GM12878 (cell line): ENCODE data around the gene NPR1. TPM values are rescaled to one million over a fixed set of nuclear protein-coding genes. Genes with fewer than 3 reads are reported as not detected.

ENCODE experiments used
- ATAC-seq: fragments of 200-7000 bp; cut with Tn5 transposase; 3 replicates; pipeline ENCODE4 v1.9.1; 2020; ENCODE audit warnings: mild to moderate bottlenecking, moderate library complexity
- BruUV-seq: library from RNA; stranded (reverse); fragments of 400-500 nt; replicated peaks from 2 replicates; lab custom pipeline; 2021; lab: Mats Ljungman, UMichigan
- CTCF ChIA-PET: fragments of 300-600 bp; sonication (Branson Sonifier 250); formaldehyde crosslinking; extraction: SDS; loops from one replicate; lab custom pipeline; 2021; ENCODE audit warnings: inconsistent platforms; lab: Yijun Ruan, JAX
- POLR2A ChIA-PET: fragments of 350-600 bp; formaldehyde crosslinking; extraction: SDS; loops from one replicate; lab custom pipeline; 2021; ENCODE audit warnings: inconsistent platforms; lab: Charles Lee
- RAD21 ChIA-PET: fragments of 300-600 bp; sonication (Branson Sonifier 250); formaldehyde crosslinking; loops from one replicate; lab custom pipeline; 2023; ENCODE audit warnings: antibody characterized with exemption; ENCODE audit not compliant: unreplicated experiment; lab: Charles Lee
- SMC1A ChIA-PET: fragments of 300-600 bp; sonication (Branson Sonifier 250); formaldehyde crosslinking; loops from one replicate; lab custom pipeline; 2023; ENCODE audit not compliant: unreplicated experiment, uncharacterized antibody; lab: Charles Lee
- DNase-seq: peaks from one replicate; pipeline ENCODE4 v3.0.0-alpha.2; 2011; ENCODE audit warnings: low read depth, low spot score
- FAIRE-seq: peaks from 3 replicates; lab custom pipeline; 2011; peaks lifted over from hg19 to GRCh38; lab: Jason Lieb, UNC
- H2AFZ ChIP-seq: 2 replicates; pipeline ENCODE4 v1.6.0; 2011; ENCODE audit warnings: low read depth, low read length, control low read depth; ENCODE audit not compliant: control insufficient read depth
- H3K27ac ChIP-seq: 2 replicates; pipeline ENCODE4 v1.5.1; 2011; ENCODE audit warnings: control low read depth; ENCODE audit not compliant: control insufficient read depth, insufficient read depth
- H3K27me3 ChIP-seq, 2 experiments: replicated peaks in 1 of 2; 2 replicates each; pipeline versions ENCODE4 v1.6.0 to v1.6.1; 2011; ENCODE audit warnings: low read length in 1 of 2; ENCODE audit not compliant: control insufficient read depth in 2 of 2, insufficient read depth in 2 of 2
- H3K36me3 ChIP-seq, 2 experiments: 2 replicates each; pipeline ENCODE4 v1.5.1; 2011; ENCODE audit warnings: low read length in 1 of 2; ENCODE audit not compliant: control insufficient read depth in 2 of 2, insufficient read depth in 2 of 2
- H3K4me1 ChIP-seq: 2 replicates; pipeline ENCODE4 v1.6.1; 2011; ENCODE audit warnings: mild to moderate bottlenecking, low read length, moderate library complexity, mixed read lengths; ENCODE audit not compliant: control insufficient read depth, insufficient read depth
- H3K4me2 ChIP-seq: 2 replicates; pipeline ENCODE4 v1.6.0; 2011; ENCODE audit warnings: control low read depth; ENCODE audit not compliant: control insufficient read depth, insufficient read depth
- H3K4me3 ChIP-seq: fragments of 200-600 bp; sonication (generic); 2 replicates; pipeline ENCODE4 v1.5.1; 2016
- H3K79me2 ChIP-seq: 2 replicates; pipeline ENCODE4 v1.6.0; 2011; ENCODE audit warnings: low read length; ENCODE audit not compliant: control insufficient read depth, insufficient read depth
- H3K9ac ChIP-seq: 2 replicates; pipeline ENCODE4 v1.8.0; 2011; ENCODE audit warnings: low read length, control low read depth, mixed read lengths; ENCODE audit not compliant: control insufficient read depth, insufficient read depth
- H3K9me3 ChIP-seq: replicated peaks from 3 replicates; pipeline ENCODE4 v1.5.1; 2011; ENCODE audit warnings: mild to moderate bottlenecking, low read length; ENCODE audit not compliant: control insufficient read depth, insufficient read depth
- H4K20me1 ChIP-seq: 2 replicates; pipeline ENCODE4 v1.6.0; 2011; ENCODE audit not compliant: control insufficient read depth, insufficient read depth
- BCL3 ChIP-seq: IDR thresholded peaks from 2 replicates; pipeline ENCODE4 v1.6.1; 2011; ENCODE audit warnings: borderline replicate concordance, low read depth, mild to moderate bottlenecking, moderate library complexity, low read length; ENCODE audit not compliant: insufficient read depth, poor library complexity, severe bottlenecking
- BMI1 ChIP-seq: fragments of 450-650 bp; IDR thresholded peaks from 2 replicates; pipeline ENCODE4 v1.6.1; 2016; ENCODE audit warnings: mild to moderate bottlenecking, moderate library complexity, borderline replicate concordance
- EED ChIP-seq: sonication (generic); IDR thresholded peaks from 2 replicates; pipeline ENCODE4 v1.6.1; 2016; ENCODE audit warnings: antibody characterized with exemption, low read depth
- EP300 ChIP-seq, 2 experiments: fragments of 150-350 bp in 1 of 2; IDR thresholded peaks; 2 replicates each; pipeline ENCODE4 v1.6.1; 2011 to 2012; ENCODE audit warnings: low read depth in 2 of 2, low read length in 2 of 2, borderline replicate concordance in 1 of 2, improper control_type of control experiment in 1 of 2, inconsistent platforms in 1 of 2; ENCODE audit not compliant: control insufficient read depth in 1 of 2
- FOXK2 ChIP-seq: fragments of 450-650 bp; IDR thresholded peaks from 2 replicates; pipeline ENCODE4 v1.6.1; 2017; ENCODE audit warnings: mild to moderate bottlenecking, moderate library complexity
- IKZF2 ChIP-seq, 2 experiments: fragments of 450-650 bp; IDR thresholded peaks; 2 replicates each; pipeline ENCODE4 v1.6.1; 2017; ENCODE audit warnings: mild to moderate bottlenecking in 2 of 2, moderate library complexity in 2 of 2
- KLF5 ChIP-seq: fragments of 450-650 bp; IDR thresholded peaks from 2 replicates; pipeline ENCODE4 v1.6.1; 2014; ENCODE audit warnings: mild to moderate bottlenecking; ENCODE audit not compliant: partially characterized antibody
- NR2C2 ChIP-seq: IDR thresholded peaks from 2 replicates; pipeline ENCODE4 v1.6.1; 2011; ENCODE audit warnings: borderline replicate concordance, low read depth; ENCODE audit not compliant: control insufficient read depth, insufficient read length
- PAX8 ChIP-seq: fragments of 450-650 bp; IDR thresholded peaks from 2 replicates; pipeline ENCODE4 v1.6.1; 2017; ENCODE audit warnings: mild to moderate bottlenecking, moderate library complexity
- RCOR1 ChIP-seq: conservative IDR thresholded peaks from 2 replicates; pipeline ENCODE4 v1.6.1; 2012; ENCODE audit warnings: low read depth, low read length, improper control_type of control experiment
- SPI1 ChIP-seq: IDR thresholded peaks from 2 replicates; pipeline ENCODE4 v1.6.1; 2011; ENCODE audit warnings: low read depth, mild to moderate bottlenecking, low read length, moderate library complexity, borderline replicate concordance; ENCODE audit not compliant: insufficient read depth
- USF1 ChIP-seq: IDR thresholded peaks from 2 replicates; pipeline ENCODE4 v1.6.1; 2011; ENCODE audit warnings: borderline replicate concordance, low read depth, mild to moderate bottlenecking, moderate library complexity, mixed read lengths, low read length; ENCODE audit not compliant: insufficient read depth; ENCODE audit errors: extremely low read length
- in situ Hi-C: fragments of 300-500 bp; cut with MboI; formaldehyde crosslinking; loops from 9 replicates; pipeline ENCODE4 v1.14.3; 2018; ENCODE audit warnings: mixed read lengths
- intact Hi-C: fragments of 100-400 bp; cut with micrococcal nuclease; formaldehyde crosslinking; loops from one replicate; pipeline ENCODE4 v1.14.2; 2022; ENCODE audit not compliant: unreplicated experiment
- polyA plus RNA-seq, 11 experiments: library from polyadenylated mRNA; depleted of rRNA in 4 of 11; unstranded in 6 of 11; stranded (reverse) in 5 of 11; fragments of >200 nt; fragmentation: Nextera tagmentation in 4 of 11; fragmentation: Illumina TruSeq in 1 of 11; extraction: Ambion mirVana in 4 of 11; extraction: Trizol in 1 of 11; gene quantifications; 1 replicate in 1 of 11; 2 replicates in 10 of 11; pipeline versions ENCODE4 v1.2.1 to v1.2.3, GENCODE V29; 2011 to 2016; ENCODE audit warnings: inconsistent platforms in 2 of 11, missing spikeins in 2 of 11, low read depth in 1 of 11
- total RNA-seq, 4 experiments: library from RNA; depleted of rRNA in 3 of 4; stranded (reverse); fragments of >200 nt in 3 of 4; fragmentation: Illumina TruSeq in 1 of 4; extraction: Trizol in 1 of 4; gene quantifications; 2 replicates each; pipeline versions ENCODE4 v1.2.1 to v1.2.3, GENCODE V29; 2013 to 2021
- TF ChIP-seq, protein P1 (sequence below): fragments of 450-650 bp; formaldehyde crosslinking; IDR thresholded peaks from 2 replicates; pipeline ENCODE4 v1.5.0; 2022; ENCODE audit warnings: mild to moderate bottlenecking, missing genetic modification characterization
- TF ChIP-seq, protein P2 (sequence below): IDR thresholded peaks from 2 replicates; pipeline ENCODE4 v1.6.1; 2012; ENCODE audit warnings: low read depth, low read length, improper control_type of control experiment
- TF ChIP-seq, protein P3 (sequence below): IDR thresholded peaks from 2 replicates; pipeline ENCODE4 v1.6.1; 2011; ENCODE audit warnings: mild to moderate bottlenecking, low read depth, low read length, moderate library complexity; ENCODE audit not compliant: insufficient replicate concordance

Gene NPR1
- total and polyA plus RNA-seq, 10 of the 15 experiments (the other 5 are each of a cell fraction or from before 2014, with no cell fraction given), result 0.09 to 2.1 (median 0.28) TPM; not detected in 1

- no peak for TF ChIP-seq BCL3
- TF ChIP-seq EP300 (IDR thresholded peaks at IDR 0.05; ENCODE audit: borderline replicate concordance in 1 of 2, control insufficient read depth in 1 of 2, low read depth in 2 of 2, low read length in 2 of 2), result no peak
- no peak for TF ChIP-seq KLF5
- TF ChIP-seq NR2C2, result no peak
- no peak for TF ChIP-seq USF1
Observed at GRCh38 chr1:153643100-153643499, 35.4 kb upstream of the NPR1 start (continued).

DNA sequence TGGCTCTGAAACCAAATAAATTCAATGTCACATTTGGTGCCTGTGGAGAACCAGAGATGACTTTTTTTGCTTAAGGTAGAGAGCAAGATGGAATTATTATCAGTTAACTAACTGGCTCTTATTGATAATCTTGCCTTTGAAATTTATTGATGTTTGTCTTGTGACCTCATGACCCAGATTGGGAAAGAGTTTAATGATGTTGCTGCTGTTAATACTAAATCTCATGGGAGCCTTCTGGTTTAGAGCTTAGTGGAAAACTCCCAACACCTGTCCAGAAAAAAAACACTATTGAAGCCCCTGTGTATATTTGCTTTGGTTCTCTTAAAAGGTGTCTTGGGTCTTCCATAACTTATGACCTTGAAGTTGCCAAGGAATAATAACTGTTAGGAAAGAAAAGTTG is 34.7 kb upstream of the NPR1 start:
- H3K9me3 ChIP-seq, result no peaks in the 10 kb centered on the region
- POLR2A ChIA-PET, result interaction anchor here (1.4 to 6.7 kb wide), 3 partner anchors 9 to 320 kb away, joined by 4 to 35 read pairs (median 4); partner anchors contain the start of genes CHTOP and SLC39A1
- no peak for DNase-seq
- no peaks in the 10 kb centered on the region for H4K20me1 ChIP-seq
- TSS peak; percentile 0 for BruUV-seq
- H3K36me3 ChIP-seq, result peaks cover 14 to 54% of the 10 kb centered on the region in 2 experiments
- no peak for FAIRE-seq
- SMC1A ChIA-PET, result interaction anchor here (0.7 to 2.1 kb wide), 8 partner anchors 9 to 71 kb away, joined by 3 to 13 read pairs (median 4); partner anchors contain the start of genes CHTOP and ILF2
- ATAC-seq, result no peak
- no peak overlapping the region for H3K4me2 ChIP-seq
- in situ Hi-C loops, result no loop called here
- intact Hi-C loops, result no loop called here
- CTCF ChIA-PET, result interaction anchor here (0.5 to 3.8 kb wide), 9 partner anchors 9 to 133 kb away, joined by 3 to 20 read pairs (median 5); partner anchors contain the start of gene S100A13
- no peak overlapping the region for H3K27ac ChIP-seq
- H2AFZ ChIP-seq, result no peak overlapping the region
- no peaks in the 10 kb centered on the region for H3K27me3 ChIP-seq
- RAD21 ChIA-PET, result interaction anchor here (0.8 to 1.4 kb wide), 4 partner anchors 10 to 72 kb away, joined by 3 to 5 read pairs (median 4); partner anchors contain the start of gene CHTOP
- H3K79me2 ChIP-seq, result peaks cover 2% of the 10 kb centered on the region
- no peak for TF ChIP-seq PAX8
- TF ChIP-seq EED, result no peak
- TF ChIP-seq IKZF2 (IDR thresholded peaks at IDR 0.05), result no peak
- TF ChIP-seq, protein P1, sequence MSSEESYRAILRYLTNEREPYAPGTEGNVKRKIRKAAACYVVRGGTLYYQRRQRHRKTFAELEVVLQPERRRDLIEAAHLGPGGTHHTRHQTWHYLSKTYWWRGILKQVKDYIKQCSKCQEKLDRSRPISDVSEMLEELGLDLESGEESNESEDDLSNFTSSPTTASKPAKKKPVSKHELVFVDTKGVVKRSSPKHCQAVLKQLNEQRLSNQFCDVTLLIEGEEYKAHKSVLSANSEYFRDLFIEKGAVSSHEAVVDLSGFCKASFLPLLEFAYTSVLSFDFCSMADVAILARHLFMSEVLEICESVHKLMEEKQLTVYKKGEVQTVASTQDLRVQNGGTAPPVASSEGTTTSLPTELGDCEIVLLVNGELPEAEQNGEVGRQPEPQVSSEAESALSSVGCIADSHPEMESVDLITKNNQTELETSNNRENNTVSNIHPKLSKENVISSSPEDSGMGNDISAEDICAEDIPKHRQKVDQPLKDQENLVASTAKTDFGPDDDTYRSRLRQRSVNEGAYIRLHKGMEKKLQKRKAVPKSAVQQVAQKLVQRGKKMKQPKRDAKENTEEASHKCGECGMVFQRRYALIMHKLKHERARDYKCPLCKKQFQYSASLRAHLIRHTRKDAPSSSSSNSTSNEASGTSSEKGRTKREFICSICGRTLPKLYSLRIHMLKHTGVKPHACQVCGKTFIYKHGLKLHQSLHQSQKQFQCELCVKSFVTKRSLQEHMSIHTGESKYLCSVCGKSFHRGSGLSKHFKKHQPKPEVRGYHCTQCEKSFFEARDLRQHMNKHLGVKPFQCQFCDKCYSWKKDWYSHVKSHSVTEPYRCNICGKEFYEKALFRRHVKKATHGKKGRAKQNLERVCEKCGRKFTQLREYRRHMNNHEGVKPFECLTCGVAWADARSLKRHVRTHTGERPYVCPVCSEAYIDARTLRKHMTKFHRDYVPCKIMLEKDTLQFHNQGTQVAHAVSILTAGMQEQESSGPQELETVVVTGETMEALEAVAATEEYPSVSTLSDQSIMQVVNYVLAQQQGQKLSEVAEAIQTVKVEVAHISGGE (CRISPR knock-in tag), result no peak
- no peak for TF ChIP-seq FOXK2
- TF ChIP-seq SPI1, result no peak
- TF ChIP-seq RCOR1, result no peak
- TF ChIP-seq, protein P2, sequence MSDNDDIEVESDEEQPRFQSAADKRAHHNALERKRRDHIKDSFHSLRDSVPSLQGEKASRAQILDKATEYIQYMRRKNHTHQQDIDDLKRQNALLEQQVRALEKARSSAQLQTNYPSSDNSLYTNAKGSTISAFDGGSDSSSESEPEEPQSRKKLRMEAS, result no peak
- TF ChIP-seq BMI1, result no peak
- TF ChIP-seq, protein P3, sequence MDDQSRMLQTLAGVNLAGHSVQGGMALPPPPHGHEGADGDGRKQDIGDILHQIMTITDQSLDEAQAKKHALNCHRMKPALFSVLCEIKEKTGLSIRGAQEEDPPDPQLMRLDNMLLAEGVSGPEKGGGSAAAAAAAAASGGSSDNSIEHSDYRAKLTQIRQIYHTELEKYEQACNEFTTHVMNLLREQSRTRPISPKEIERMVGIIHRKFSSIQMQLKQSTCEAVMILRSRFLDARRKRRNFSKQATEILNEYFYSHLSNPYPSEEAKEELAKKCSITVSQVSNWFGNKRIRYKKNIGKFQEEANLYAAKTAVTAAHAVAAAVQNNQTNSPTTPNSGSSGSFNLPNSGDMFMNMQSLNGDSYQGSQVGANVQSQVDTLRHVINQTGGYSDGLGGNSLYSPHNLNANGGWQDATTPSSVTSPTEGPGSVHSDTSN, result no peak
- H3K4me1 ChIP-seq, result no peaks in the 10 kb centered on the region
- no peak overlapping the region for H3K9ac ChIP-seq
- no peak overlapping the region for H3K4me3 ChIP-seq
